Measurements from ENCODE around the gene PPP4R3A.

PPP4R3A gene

GRCh38 chr14:91415794-91416743, 94.0 kb downstream of the PPP4R3A start (continued):
- no peak for TF ChIP-seq REST (tag by site-specific recombination; IDR thresholded peaks at IDR 0.05)

- Histone ChIP-seq H3K36me3 (ENCODE audit: control insufficient read depth in 2 of 2, insufficient read depth in 1 of 2, low read length in 2 of 2) (peaks cover 0 to 7% of the 10 kb centered on the region in 2 experiments; a peak in 2 of 3 replicates), H3K4me3 (ENCODE audit: low read depth, low read length) (no peak overlapping the region), H3K4me1 (ENCODE audit: control insufficient read depth, insufficient read depth, low read length) (peaks cover 3% of the 10 kb centered on the region; the same call in 1 of the 2 replicates), H3K9me3 (ENCODE audit: control insufficient read depth, insufficient read depth, low read depth, low read length) (no peaks in the 10 kb centered on the region), H3K27ac (ENCODE audit: extremely low read depth, low read depth, low read length) (no peak overlapping the region)
- CTCF ChIA-PET: interaction anchor here (1.6 kb wide), 1 partner anchor 91 kb away, joined by 8 read pairs; no protein-coding TSS in a partner anchor
- TF ChIP-seq PRDM4 (tag by site-specific recombination; IDR thresholded peaks at IDR 0.05): no peak
- TF ChIP-seq ZBTB11 (tag by site-specific recombination; conservative IDR thresholded peaks at IDR 0.05; ENCODE audit: low read depth): no peak
- TF ChIP-seq ZNF555 (tag by site-specific recombination; conservative IDR thresholded peaks at IDR 0.05): no peak
- no peak for TF ChIP-seq ZNF837 (tag by site-specific recombination; IDR thresholded peaks at IDR 0.05)
- TF ChIP-seq ZNF404 (tag by site-specific recombination; IDR thresholded peaks at IDR 0.05): no peak
- TF ChIP-seq ZNF473 (tag by site-specific recombination; IDR thresholded peaks at IDR 0.05): no peak
- TF ChIP-seq ZNF366 (tag by site-specific recombination; conservative IDR thresholded peaks at IDR 0.05): no peak
- TF ChIP-seq ZNF324 (tag by site-specific recombination; IDR thresholded peaks at IDR 0.05): no peak
- no peak for TF ChIP-seq ZNF658 (tag by site-specific recombination; IDR thresholded peaks at IDR 0.05)
- TF ChIP-seq HOXC10 (CRISPR knock-in tag; IDR thresholded peaks at IDR 0.05): no peak
- no peak for TF ChIP-seq ZNF654 (tag by site-specific recombination; IDR thresholded peaks at IDR 0.05; ENCODE audit: low read depth)
- TF ChIP-seq ZNF664 (tag by site-specific recombination; IDR thresholded peaks at IDR 0.05): no peak
- POLR2A ChIA-PET: no interaction called here
Observed at GRCh38 chr14:91414475-91414833, 95.7 kb downstream of the PPP4R3A start.
